Esophagus muscularis mucosa (tissue), 4 donors: Measurements from ENCODE around the gene HS3ST5.

Experiments used
- CTCF ChIP-seq, 3 experiments: fragments of 200-600 bp in 2 of 3; fragments of 450-650 bp in 1 of 3; sonication (generic) in 2 of 3; IDR thresholded peaks; one replicate each; pipeline ENCODE4 v1.5.1; 2017 to 2019; ENCODE audit warnings: antibody characterized with exemption in 3 of 3, mild to moderate bottlenecking in 2 of 3, moderate library complexity in 1 of 3
- EP300 ChIP-seq: sonication (generic); formaldehyde crosslinking; IDR thresholded peaks from one replicate; pipeline ENCODE4 v1.6.1; 2017; ENCODE audit warnings: antibody characterized with exemption
- POLR2A ChIP-seq: fragments of 450-650 bp; IDR thresholded peaks from one replicate; pipeline ENCODE4 v1.6.1; 2017; ENCODE audit warnings: antibody characterized with exemption, moderate library complexity, mild to moderate bottlenecking, low read depth
- POLR2AphosphoS5 ChIP-seq, 2 donors: sonication (generic); formaldehyde crosslinking; IDR thresholded peaks; one replicate each; pipeline ENCODE4 v1.6.1; 2017; ENCODE audit warnings: antibody characterized with exemption in 2 of 2

- TF ChIP-seq CTCF (IDR thresholded peaks at IDR 0.05) (no peak), POLR2A (no peak), POLR2AphosphoS5 (IDR thresholded peaks at IDR 0.05) (no peak), EP300 (no peak)
These were observed 39.6 kb upstream of the HS3ST5 start for GRCh38 chr6:114382406-114382805.
